H1 (cell line): Measurements from ENCODE around the gene CBARP. TPM values are rescaled to one million over a fixed set of nuclear protein-coding genes. Genes with fewer than 3 reads are reported as not detected.

ENCODE experiments used
- ASH2L ChIP-seq: fragments of 200-600, 300-600 bp; sonication (generic); IDR thresholded peaks from one replicate; pipeline ENCODE4 v1.7.1; 2017; ENCODE audit warnings: low read length
- BCL11A ChIP-seq, 2 experiments: IDR thresholded peaks; one replicate each; pipeline ENCODE4 v1.6.1; 2011; ENCODE audit warnings: low read depth in 2 of 2, low read length in 2 of 2, mild to moderate bottlenecking in 2 of 2
- BRCA1 ChIP-seq: IDR thresholded peaks from 2 replicates; pipeline ENCODE4 v1.6.1; 2012; ENCODE audit warnings: low read depth, low read length, improper control_type of control experiment
- CBX8 ChIP-seq: fragments of 300-800, 300-1000 bp; sonication (generic); IDR thresholded peaks from 2 replicates; pipeline ENCODE4 v1.7.1; 2016; ENCODE audit warnings: low read depth, low read length, borderline replicate concordance
- CEBPB ChIP-seq: IDR thresholded peaks from 2 replicates; pipeline ENCODE4 v1.6.1; 2012; ENCODE audit warnings: low read depth, low read length
- CREB1 ChIP-seq: IDR thresholded peaks from 2 replicates; pipeline ENCODE4 v1.6.1; 2012; ENCODE audit warnings: inconsistent platforms
- EP300 ChIP-seq, 2 experiments: IDR thresholded peaks; 1 replicate in 1 of 2; 2 replicates in 1 of 2; pipeline ENCODE4 v1.6.1; 2011 to 2012; ENCODE audit warnings: low read depth in 2 of 2, low read length in 2 of 2, mild to moderate bottlenecking in 2 of 2, borderline replicate concordance in 1 of 2, inconsistent platforms in 1 of 2, moderate library complexity in 1 of 2
- JUND ChIP-seq: IDR thresholded peaks from 2 replicates; pipeline ENCODE4 v1.6.1; 2011; ENCODE audit warnings: mild to moderate bottlenecking, improper control_type of control experiment, low read length
- KDM4A ChIP-seq: IDR thresholded peaks from one replicate; pipeline ENCODE4 v1.7.1; 2012; ENCODE audit warnings: low read depth, mild to moderate bottlenecking, moderate library complexity, low read length, inconsistent platforms; ENCODE audit not compliant: severe bottlenecking
- NRF1 ChIP-seq: IDR thresholded peaks from 2 replicates; pipeline ENCODE4 v1.6.1; 2011; ENCODE audit warnings: mild to moderate bottlenecking, low read depth, low read length, improper control_type of control experiment
- POLR2A ChIP-seq, 2 experiments: IDR thresholded peaks; 1 replicate in 1 of 2; 2 replicates in 1 of 2; pipeline ENCODE4 v1.6.1; 2011; ENCODE audit warnings: low read depth in 2 of 2, low read length in 2 of 2, mild to moderate bottlenecking in 2 of 2; ENCODE audit errors: control extremely low read depth in 1 of 2
- RNF2 ChIP-seq: fragments of 200-900, 300-1000 bp; sonication (generic); IDR thresholded peaks from 2 replicates; pipeline ENCODE4 v1.7.1; 2016; ENCODE audit warnings: borderline replicate concordance, low read depth, mild to moderate bottlenecking, antibody characterized with exemption, low read length; ENCODE audit not compliant: poor library complexity, severe bottlenecking; ENCODE audit errors: missing control alignments
- SIN3A ChIP-seq, 2 experiments: IDR thresholded peaks in 1 of 2; conservative IDR thresholded peaks in 1 of 2; 2 replicates each; pipeline ENCODE4 v1.6.1; 2011 to 2012; ENCODE audit warnings: low read length in 2 of 2, improper control_type of control experiment in 1 of 2, low read depth in 1 of 2, mild to moderate bottlenecking in 1 of 2
- SIRT6 ChIP-seq: IDR thresholded peaks from one replicate; pipeline ENCODE4 v1.7.1; 2012; ENCODE audit warnings: low read length, inconsistent platforms
- SIX5 ChIP-seq: IDR thresholded peaks from 2 replicates; pipeline ENCODE4 v1.6.1; 2011; ENCODE audit warnings: mild to moderate bottlenecking, low read depth, low read length
- TBP ChIP-seq: IDR thresholded peaks from 2 replicates; pipeline ENCODE4 v1.6.1; 2011; ENCODE audit warnings: low read depth, low read length, improper control_type of control experiment
- YY1 ChIP-seq: IDR thresholded peaks from 2 replicates; pipeline ENCODE4 v1.6.1; 2011; ENCODE audit warnings: low read depth, mild to moderate bottlenecking, low read length
- ZNF274 ChIP-seq: IDR thresholded peaks from 2 replicates; pipeline ENCODE4 v1.7.0; 2012; ENCODE audit warnings: low read length, borderline replicate concordance; ENCODE audit errors: extremely low read depth
- polyA plus RNA-seq, 7 experiments: library from polyadenylated mRNA; depleted of rRNA in 3 of 7; stranded (reverse) in 5 of 7; unstranded in 2 of 7; fragments of >200 nt in 5 of 7; fragments of 200-250 nt in 2 of 7; gene quantifications; 1 replicate in 5 of 7; 2 replicates in 1 of 7; 4 replicates in 1 of 7; pipeline versions ENCODE4 v1.2.1 to v1.2.3, GENCODE V29; 2011 to 2013; ENCODE audit warnings: missing spikeins in 2 of 7, mixed read lengths in 2 of 7
- total RNA-seq: library from RNA; stranded (reverse); fragmentation: NEBNext Ultra II Directional; extraction: Animal tissue kit (Norgen Biotek cat#: 25700); gene quantifications from 2 replicates; pipeline ENCODE4 v1.2.1, GENCODE V29; 2021
- TF ChIP-seq, protein P1 (sequence below): IDR thresholded peaks from 2 replicates; pipeline ENCODE4 v1.6.1; 2011; ENCODE audit warnings: low read depth, mild to moderate bottlenecking, low read length; ENCODE audit not compliant: insufficient read depth
- TF ChIP-seq, protein P2 (sequence below): IDR thresholded peaks from 2 replicates; pipeline ENCODE4 v1.6.1; 2012; ENCODE audit warnings: inconsistent platforms
- TF ChIP-seq, protein P3 (sequence below): IDR thresholded peaks from 2 replicates; pipeline ENCODE4 v1.6.1; 2012; ENCODE audit warnings: low read length, inconsistent platforms

Gene CBARP
- total and polyA plus RNA-seq, 2 of the 8 experiments (the other 6 are each of a cell fraction or from before 2014, with no cell fraction given) = 4.9 to 14.7 TPM

DNA sequence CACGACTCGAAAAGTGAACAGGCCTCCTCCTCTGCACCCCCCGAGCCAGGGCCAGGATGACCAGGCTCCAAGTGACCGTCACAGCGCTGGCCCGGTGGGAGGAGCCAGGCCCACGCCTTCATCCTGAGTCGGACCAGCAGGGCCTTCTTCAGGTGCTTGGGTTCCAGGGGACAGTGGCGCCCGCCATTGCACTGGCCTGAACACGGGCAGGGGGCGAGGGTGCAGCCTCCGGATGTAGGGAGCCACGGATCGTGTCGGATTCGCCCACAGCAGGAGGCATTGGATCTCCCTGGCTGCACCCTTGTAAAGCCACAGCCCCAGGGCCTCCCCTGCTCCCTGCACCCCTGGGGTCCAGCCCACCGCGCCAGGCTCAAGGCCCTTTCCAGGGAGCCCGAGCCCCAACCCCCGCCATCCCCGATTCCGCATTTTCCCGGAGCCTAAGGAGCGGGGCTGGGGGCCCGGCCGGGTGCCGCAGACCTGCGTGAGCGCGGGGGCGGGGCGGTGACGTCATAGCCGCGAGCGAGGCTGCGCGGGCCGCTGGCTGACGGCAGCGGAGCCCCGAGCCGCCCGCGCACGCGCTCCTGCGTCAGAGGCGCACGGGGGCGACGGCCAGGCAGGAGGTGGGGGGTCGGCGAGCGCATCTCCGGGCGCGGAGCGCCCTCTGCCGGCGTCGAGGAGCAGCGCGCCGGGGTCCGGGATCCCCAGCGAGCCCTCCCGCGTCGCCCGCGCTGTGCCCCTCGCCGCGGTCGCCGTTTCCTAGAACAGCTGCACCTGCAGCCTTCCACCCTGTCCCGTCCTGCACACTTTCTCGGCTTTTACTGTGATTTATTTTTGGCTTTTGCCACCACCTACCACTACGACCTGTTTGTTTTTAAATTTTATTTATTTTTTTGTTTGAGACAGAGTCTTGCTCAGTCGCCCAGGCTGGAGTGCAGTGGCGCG lies 2.3 kb upstream of the CBARP start (continued):
- no peak for TF ChIP-seq TBP
- no peak for TF ChIP-seq CBX8
- TF ChIP-seq ZNF274 = no peak
- TF ChIP-seq SIX5 = no peak
- TF ChIP-seq CREB1 = peak; percentile 97
- TF ChIP-seq JUND = peak; percentile 95
- peak; percentile 73 for TF ChIP-seq ASH2L
- peak; percentile 76 for TF ChIP-seq NRF1
- TF ChIP-seq EP300 (IDR thresholded peaks at IDR 0.05; ENCODE audit: borderline replicate concordance in 1 of 2, low read depth in 2 of 2, low read length in 2 of 2) = peak in 1 of 2 experiments; percentile 49; a peak in 1 of 3 replicates
- no peak for TF ChIP-seq CEBPB
- TF ChIP-seq YY1 = no peak
- peak in 1 of 2 experiments; percentile 70; a peak in 2 of 4 replicates for TF ChIP-seq SIN3A (conservative IDR thresholded peaks at IDR 0.05 in 1 of 2, IDR thresholded peaks at IDR 0.05 in 1 of 2; ENCODE audit: low read depth in 1 of 2, low read length in 2 of 2)
- peak; percentile 38 for TF ChIP-seq KDM4A
- no peak for TF ChIP-seq SIRT6
- 0 out of 3 replicates have a peak, but pooled peaks of 1 of the 2 experiments have one; percentile 26 for TF ChIP-seq POLR2A (IDR thresholded peaks at IDR 0.05; ENCODE audit: control extremely low read depth in 1 of 2, low read depth in 2 of 2, low read length in 2 of 2)
- TF ChIP-seq, protein P1, sequence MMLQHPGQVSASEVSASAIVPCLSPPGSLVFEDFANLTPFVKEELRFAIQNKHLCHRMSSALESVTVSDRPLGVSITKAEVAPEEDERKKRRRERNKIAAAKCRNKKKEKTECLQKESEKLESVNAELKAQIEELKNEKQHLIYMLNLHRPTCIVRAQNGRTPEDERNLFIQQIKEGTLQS = peak; percentile 75; the same call in 1 of the 2 replicates
- TF ChIP-seq, protein P2, sequence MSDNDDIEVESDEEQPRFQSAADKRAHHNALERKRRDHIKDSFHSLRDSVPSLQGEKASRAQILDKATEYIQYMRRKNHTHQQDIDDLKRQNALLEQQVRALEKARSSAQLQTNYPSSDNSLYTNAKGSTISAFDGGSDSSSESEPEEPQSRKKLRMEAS = peak; percentile 76
- TF ChIP-seq BCL11A (IDR thresholded peaks at IDR 0.05; ENCODE audit: low read depth in 2 of 2, low read length in 2 of 2) = no peak
- no peak; the same call in 1 of the 2 replicates for TF ChIP-seq BRCA1
- TF ChIP-seq, protein P3, sequence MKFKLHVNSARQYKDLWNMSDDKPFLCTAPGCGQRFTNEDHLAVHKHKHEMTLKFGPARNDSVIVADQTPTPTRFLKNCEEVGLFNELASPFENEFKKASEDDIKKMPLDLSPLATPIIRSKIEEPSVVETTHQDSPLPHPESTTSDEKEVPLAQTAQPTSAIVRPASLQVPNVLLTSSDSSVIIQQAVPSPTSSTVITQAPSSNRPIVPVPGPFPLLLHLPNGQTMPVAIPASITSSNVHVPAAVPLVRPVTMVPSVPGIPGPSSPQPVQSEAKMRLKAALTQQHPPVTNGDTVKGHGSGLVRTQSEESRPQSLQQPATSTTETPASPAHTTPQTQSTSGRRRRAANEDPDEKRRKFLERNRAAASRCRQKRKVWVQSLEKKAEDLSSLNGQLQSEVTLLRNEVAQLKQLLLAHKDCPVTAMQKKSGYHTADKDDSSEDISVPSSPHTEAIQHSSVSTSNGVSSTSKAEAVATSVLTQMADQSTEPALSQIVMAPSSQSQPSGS = no peak
- no peak for TF ChIP-seq RNF2
